Karpas-422 (cell line): ENCODE data around the gene AMTN. TPM values are rescaled to one million over a fixed set of nuclear protein-coding genes. Genes with fewer than 3 reads are reported as not detected.
A peak's percentile ranks its signal among the peaks of the same experiment; 100 is the strongest.
"Not testable (repeated sequence)": the region's sequence is repeated elsewhere in the genome, so short reads cannot be mapped to it uniquely, and the experiment has no call there.

ENCODE experiments used
- DNase-seq: peaks from one replicate; pipeline ENCODE4 v3.0.0-alpha.2; 2015
- H2AFZ ChIP-seq: fragments of 200-600 bp; sonication (generic); 2 replicates; pipeline ENCODE4 v1.6.1; 2014; ENCODE audit warnings: antibody characterized with exemption, low read length, mixed read lengths
- H3K27ac ChIP-seq: fragments of 200-600 bp; sonication (generic); 2 replicates; pipeline ENCODE4 v1.5.1; 2014; ENCODE audit warnings: mild to moderate bottlenecking, low read length, moderate library complexity
- H3K27me3 ChIP-seq: fragments of 200-600 bp; sonication (generic); 2 replicates; pipeline ENCODE4 v1.6.1; 2014; ENCODE audit warnings: low read length, mixed read lengths
- H3K36me3 ChIP-seq: fragments of 200-600 bp; sonication (generic); 2 replicates; pipeline ENCODE4 v1.6.1; 2014; ENCODE audit warnings: low read length, mixed read lengths; ENCODE audit not compliant: insufficient read depth
- H3K4me1 ChIP-seq: fragments of 200-600 bp; sonication (generic); 2 replicates; pipeline ENCODE4 v1.6.1; 2014; ENCODE audit warnings: mild to moderate bottlenecking, low read length, mixed read lengths
- H3K4me2 ChIP-seq: fragments of 200-600 bp; sonication (generic); 2 replicates; pipeline ENCODE4 v1.6.1; 2014; ENCODE audit warnings: low read length, low read depth, mild to moderate bottlenecking; ENCODE audit not compliant: poor library complexity, severe bottlenecking
- H3K4me3 ChIP-seq: fragments of 200-600 bp; sonication (generic); 2 replicates; pipeline ENCODE4 v1.5.1; 2014; ENCODE audit warnings: mild to moderate bottlenecking, antibody characterized with exemption, low read length, mixed read lengths
- H3K79me2 ChIP-seq: fragments of 200-600 bp; sonication (generic); 2 replicates; pipeline ENCODE4 v1.6.1; 2014; ENCODE audit warnings: mild to moderate bottlenecking, low read length, mixed read lengths
- H3K9ac ChIP-seq: fragments of 200-600 bp; sonication (generic); 2 replicates; pipeline ENCODE4 v1.6.0; 2014; ENCODE audit warnings: low read length
- H3K9me2 ChIP-seq: fragments of 200-600 bp; sonication (generic), shearing (Covaris generic); replicated peaks from 2 replicates; pipeline ENCODE4 v1.6.0; 2014; ENCODE audit warnings: mild to moderate bottlenecking, low read length, moderate library complexity; ENCODE audit not compliant: insufficient read depth
- H3K9me3 ChIP-seq: fragments of 300-700, 200-600 bp; sonication (generic); 2 replicates; pipeline ENCODE4 v1.6.1; 2014; ENCODE audit warnings: low read length, mixed read lengths
- H4K20me1 ChIP-seq: fragments of 200-600 bp; sonication (generic); 2 replicates; pipeline ENCODE4 v1.6.1; 2014; ENCODE audit warnings: mild to moderate bottlenecking, antibody characterized with exemption, low read length, low read depth; ENCODE audit not compliant: insufficient read depth
- total RNA-seq: library from RNA; depleted of rRNA; stranded (reverse); fragments of >200 nt; shearing (Covaris generic); gene quantifications from 2 replicates; pipeline ENCODE4 v1.2.3, GENCODE V29; 2014; ENCODE audit warnings: low replicate concordance; rRNA removed

AMTN gene
- total RNA-seq, result not detected in 2 replicates

- no peaks in the 10 kb centered on the region for H3K27me3 ChIP-seq
- H3K4me1 ChIP-seq, result no peaks in the 10 kb centered on the region
- no peak for DNase-seq
- no peaks in the 10 kb centered on the region for H4K20me1 ChIP-seq
- H2AFZ ChIP-seq, result no peak within 1 kb of the TSS
- H3K36me3 ChIP-seq, result no peaks in the 10 kb centered on the region
- H3K4me2 ChIP-seq, result no peak within 1 kb of the TSS
- no peak within 1 kb of the TSS for H3K27ac ChIP-seq
- no peak within 1 kb of the TSS for H3K4me3 ChIP-seq
- H3K9me3 ChIP-seq, result no peaks in the 10 kb centered on the region
- H3K9me2 ChIP-seq, result no peaks in the 10 kb centered on the region
- no peaks in the 10 kb centered on the region for H3K79me2 ChIP-seq
- H3K9ac ChIP-seq, result no peak within 1 kb of the TSS
Observed at GRCh38 chr4:70518269-70518668, at the start of gene AMTN. TSS of gene AMTN (plus strand) at chr4:70518569. CDS start at chr4:70518778, 209 bp downstream.

GRCh38 chr4:70471897-70472296, 46.5 kb upstream of the AMTN start, which contains the start of gene MUC7:
TSS of gene MUC7 (plus strand) at chr4:70472197. CDS start at chr4:70474022, 1,825 bp downstream.
- no peaks in the 10 kb centered on the region for H3K4me1 ChIP-seq
- no peaks in the 10 kb centered on the region for H3K9me2 ChIP-seq
- no peaks in the 10 kb centered on the region for H3K27me3 ChIP-seq
- H3K79me2 ChIP-seq, result no peaks in the 10 kb centered on the region
- no peak within 1 kb of the TSS for H3K4me3 ChIP-seq
- no peaks in the 10 kb centered on the region for H3K9me3 ChIP-seq
- no peak within 1 kb of the TSS for H3K9ac ChIP-seq
- H2AFZ ChIP-seq, result no peak within 1 kb of the TSS
- H3K36me3 ChIP-seq, result no peaks in the 10 kb centered on the region
- H4K20me1 ChIP-seq, result no peaks in the 10 kb centered on the region
- no peak for DNase-seq
- no peak within 1 kb of the TSS for H3K27ac ChIP-seq
- no peak within 1 kb of the TSS for H3K4me2 ChIP-seq

- no peaks in the 10 kb centered on the region for H3K9me2 ChIP-seq
- H3K9me3 ChIP-seq, result no peaks in the 10 kb centered on the region
- no peak overlapping the region for H3K4me2 ChIP-seq
Observed at GRCh38 chr4:70473679-70474078, 44.7 kb upstream of the AMTN start.

GRCh38 chr4:70488748-70489147, 29.6 kb upstream of the AMTN start:
- H3K36me3 ChIP-seq, result no peaks in the 10 kb centered on the region
- no peak overlapping the region for H2AFZ ChIP-seq
- no peaks in the 10 kb centered on the region for H3K9me3 ChIP-seq
- no peak overlapping the region for H3K4me3 ChIP-seq
- no peak overlapping the region for H3K4me2 ChIP-seq
- H3K27ac ChIP-seq, result no peak overlapping the region
- no peaks in the 10 kb centered on the region for H3K9me2 ChIP-seq
- no peaks in the 10 kb centered on the region for H3K4me1 ChIP-seq
- H4K20me1 ChIP-seq, result no peaks in the 10 kb centered on the region
- no peaks in the 10 kb centered on the region for H3K27me3 ChIP-seq
- H3K9ac ChIP-seq, result no peak overlapping the region
- no peaks in the 10 kb centered on the region for H3K79me2 ChIP-seq
- DNase-seq, result no peak

More at GRCh38 chr4:70473679-70474078, 44.7 kb upstream of the AMTN start:
- Histone ChIP-seq H4K20me1 (no peaks in the 10 kb centered on the region), H3K4me3 (no peak overlapping the region), H3K9ac (no peak overlapping the region), H3K4me1 (no peaks in the 10 kb centered on the region), H3K27ac (no peak overlapping the region), H3K27me3 (no peaks in the 10 kb centered on the region), H2AFZ (no peak overlapping the region), H3K79me2 (no peaks in the 10 kb centered on the region), H3K36me3 (no peaks in the 10 kb centered on the region)
- no peak for DNase-seq

- H3K4me1 ChIP-seq, result no peaks in the 10 kb centered on the region
- H3K9me3 ChIP-seq, result no peaks in the 10 kb centered on the region
- H3K36me3 ChIP-seq, result no peaks in the 10 kb centered on the region
- H3K4me2 ChIP-seq, result no peak overlapping the region
- H3K9ac ChIP-seq, result no peak overlapping the region
- H3K4me3 ChIP-seq, result no peak overlapping the region
- DNase-seq, result no peak
- H2AFZ ChIP-seq, result no peak overlapping the region
- no peak overlapping the region for H3K27ac ChIP-seq
- no peaks in the 10 kb centered on the region for H3K27me3 ChIP-seq
- no peaks in the 10 kb centered on the region for H4K20me1 ChIP-seq
- no peaks in the 10 kb centered on the region for H3K9me2 ChIP-seq
- H3K79me2 ChIP-seq, result no peaks in the 10 kb centered on the region
Observed at GRCh38 chr4:70496231-70496630, 22.1 kb upstream of the AMTN start.

- not testable (repeated sequence) for H3K4me1 ChIP-seq, H3K36me3 ChIP-seq, H4K20me1 ChIP-seq, H3K27ac ChIP-seq, DNase-seq, H2AFZ ChIP-seq, H3K27me3 ChIP-seq, H3K9me3 ChIP-seq, H3K9me2 ChIP-seq, H3K9ac ChIP-seq, H3K79me2 ChIP-seq, H3K4me2 ChIP-seq, H3K4me3 ChIP-seq
Observed at GRCh38 chr4:70501838-70502237, 16.5 kb upstream of the AMTN start.

GRCh38 chr4:70504733-70505132, 13.6 kb upstream of the AMTN start:
- Histone ChIP-seq H3K4me3 (no peak overlapping the region), H3K9ac (no peak overlapping the region), H3K4me2 (no peak overlapping the region), H3K79me2 (no peaks in the 10 kb centered on the region), H3K27me3 (no peaks in the 10 kb centered on the region), H2AFZ (no peak overlapping the region), H3K9me3 (no peaks in the 10 kb centered on the region), H3K9me2 (no peaks in the 10 kb centered on the region), H3K36me3 (no peaks in the 10 kb centered on the region), H4K20me1 (no peaks in the 10 kb centered on the region), H3K4me1 (no peaks in the 10 kb centered on the region), H3K27ac (no peak overlapping the region)
- no peak for DNase-seq

GRCh38 chr4:70505151-70505748, 13.1 kb upstream of the AMTN start:
- Histone ChIP-seq H3K4me1 (no peaks in the 10 kb centered on the region), H3K79me2 (no peaks in the 10 kb centered on the region), H4K20me1 (no peaks in the 10 kb centered on the region)

More at GRCh38 chr4:70505151-70505748, 13.1 kb upstream of the AMTN start:
- Histone ChIP-seq H2AFZ (no peak overlapping the region), H3K27me3 (no peaks in the 10 kb centered on the region), H3K9ac (no peak overlapping the region), H3K4me3 (no peak overlapping the region), H3K9me3 (no peaks in the 10 kb centered on the region), H3K9me2 (no peaks in the 10 kb centered on the region), H3K4me2 (no peak overlapping the region), H3K27ac (no peak overlapping the region), H3K36me3 (no peaks in the 10 kb centered on the region)
- peak; percentile 74 for DNase-seq
